Ishikawa (cell line): ENCODE results near the gene ADGRG1.

ENCODE experiments used
- CEBPB ChIP-seq: IDR thresholded peaks from 2 replicates; pipeline ENCODE4 v1.6.1; 2012
- FOXM1 ChIP-seq: IDR thresholded peaks from 2 replicates; pipeline ENCODE4 v1.6.1; 2012; ENCODE audit warnings: low read depth, borderline replicate concordance
- MAX ChIP-seq: IDR thresholded peaks from 2 replicates; pipeline ENCODE4 v1.6.1; 2012
- NFIC ChIP-seq: IDR thresholded peaks from 2 replicates; pipeline ENCODE4 v1.6.1; 2012
- RAD21 ChIP-seq: IDR thresholded peaks from 2 replicates; pipeline ENCODE4 v1.6.1; 2012; ENCODE audit warnings: low read depth
- REST ChIP-seq: IDR thresholded peaks from 2 replicates; pipeline ENCODE4 v1.6.1; 2012; ENCODE audit warnings: low read depth, mild to moderate bottlenecking
- TAF1 ChIP-seq: IDR thresholded peaks from 2 replicates; pipeline ENCODE4 v1.6.1; 2012; ENCODE audit warnings: low read depth, mild to moderate bottlenecking
- TCF12 ChIP-seq: IDR thresholded peaks from 2 replicates; pipeline ENCODE4 v1.6.1; 2012; ENCODE audit warnings: low read depth
- ZBTB7A ChIP-seq: IDR thresholded peaks from 2 replicates; pipeline ENCODE4 v1.6.1; 2012; ENCODE audit warnings: low read depth

- TF ChIP-seq REST (no peak), RAD21 (no peak), FOXM1 (no peak), CEBPB (no peak), MAX (no peak), NFIC (no peak), ZBTB7A (no peak), TAF1 (no peak), TCF12 (no peak)
Measured at GRCh38 chr16:57614536-57614935, 13.9 kb upstream of the ADGRG1 start.
